Kidney epithelial cell (primary cell): ENCODE results near the gene RGL3. TPM values are rescaled to one million over a fixed set of nuclear protein-coding genes. Genes with fewer than 3 reads are reported as not detected.

Experiments used
- DNase-seq: peaks from one replicate; pipeline ENCODE4 v3.0.0-alpha.2; 2010; ENCODE audit warnings: low read depth
- H3K27me3 ChIP-seq: 2 replicates; pipeline ENCODE4 v1.6.0; 2011; ENCODE audit warnings: low read length; ENCODE audit not compliant: control insufficient read depth, insufficient read depth
- H3K36me3 ChIP-seq: 2 replicates; pipeline ENCODE4 v1.5.1; 2011; ENCODE audit warnings: low read length; ENCODE audit not compliant: control insufficient read depth, insufficient read depth
- H3K4me3 ChIP-seq: 2 replicates; pipeline ENCODE4 v1.5.1; 2011; ENCODE audit warnings: low read depth, mild to moderate bottlenecking, control low read depth, low read length
- CTCF ChIP-seq: IDR thresholded peaks from 2 replicates; pipeline ENCODE4 v1.5.1; 2011; ENCODE audit warnings: mild to moderate bottlenecking, moderate library complexity, low read length, control low read depth, inconsistent platforms; ENCODE audit not compliant: insufficient read depth, poor library complexity, severe bottlenecking
- total RNA-seq: library from RNA; depleted of rRNA; stranded (reverse); fragments of >200 nt; gene quantifications from 2 replicates; pipeline ENCODE4 v1.2.3, GENCODE V29; 2015

RGL3 gene
- total RNA-seq, 1 donor from 2014 or later = 10.2 TPM

GRCh38 chr19:11373166-11373884 is 45.8 kb downstream of the RGL3 start:
- Histone ChIP-seq H3K27me3 (no peaks in the 10 kb centered on the region), H3K4me3 (no peak overlapping the region), H3K36me3 (no peaks in the 10 kb centered on the region)
- DNase-seq = no peak
- TF ChIP-seq CTCF = no peak

- no peak for DNase-seq
- no peaks in the 10 kb centered on the region for H3K27me3 ChIP-seq
- no peak for TF ChIP-seq CTCF
- H3K4me3 ChIP-seq = no peak overlapping the region
- no peaks in the 10 kb centered on the region for H3K36me3 ChIP-seq
These were observed 48.4 kb downstream of the RGL3 start for GRCh38 chr19:11370744-11371143.

- DNase-seq = no peak
- Histone ChIP-seq H3K4me3 (no peak overlapping the region), H3K27me3 (no peaks in the 10 kb centered on the region), H3K36me3 (no peaks in the 10 kb centered on the region)
- no peak for TF ChIP-seq CTCF
These were observed 51.6 kb downstream of the RGL3 start for GRCh38 chr19:11367528-11367927.

- TF ChIP-seq CTCF = no peak
- Histone ChIP-seq H3K36me3 (no peaks in the 10 kb centered on the region), H3K4me3 (no peak overlapping the region), H3K27me3 (no peaks in the 10 kb centered on the region)
- DNase-seq = no peak
These were observed 53.5 kb downstream of the RGL3 start for GRCh38 chr19:11365557-11366117.

GRCh38 chr19:11364935-11365334 is 54.2 kb downstream of the RGL3 start:
- H3K36me3 ChIP-seq = no peaks in the 10 kb centered on the region
- H3K4me3 ChIP-seq = no peak overlapping the region
- H3K27me3 ChIP-seq = no peaks in the 10 kb centered on the region
- no peak for TF ChIP-seq CTCF
- no peak for DNase-seq
